HepG2 (cell line): Measurements from ENCODE around the gene RHBDL3.

Experiments
- FOXA1 ChIP-seq, 2 experiments: fragments of 450-650 bp in 1 of 2; sonication (generic) in 1 of 2; formaldehyde crosslinking in 1 of 2; IDR thresholded peaks; 2 replicates each; pipeline versions ENCODE4 v1.4.0 to v1.6.1; 2016 to 2020; ENCODE audit warnings: missing genetic modification reagents in 1 of 2
- GATAD2A ChIP-seq: IDR thresholded peaks from 2 replicates; pipeline ENCODE4 v1.6.1; 2016
- MED1 ChIP-seq: sonication (generic); formaldehyde crosslinking; IDR thresholded peaks from 2 replicates; pipeline ENCODE4 v1.4.0; 2020; ENCODE audit warnings: missing genetic modification reagents
- POLR2A ChIP-seq, 2 experiments: IDR thresholded peaks; 2 replicates each; pipeline ENCODE4 v1.6.1; 2011; ENCODE audit warnings: low read depth in 2 of 2, low read length in 2 of 2, mild to moderate bottlenecking in 1 of 2, moderate library complexity in 1 of 2; ENCODE audit not compliant: insufficient read depth in 1 of 2
- RXRA ChIP-seq: sonication (generic); formaldehyde crosslinking; IDR thresholded peaks from 2 replicates; pipeline ENCODE4 v1.5.1; 2020; ENCODE audit warnings: missing genetic modification reagents
- SMC3 ChIP-seq: IDR thresholded peaks from 2 replicates; pipeline ENCODE4 v1.6.1; 2011; ENCODE audit warnings: low read length, improper control_type of control experiment
- STAT5B ChIP-seq: sonication (generic); formaldehyde crosslinking; IDR thresholded peaks from 2 replicates; pipeline ENCODE4 v1.4.0; 2020; ENCODE audit warnings: missing genetic modification reagents
- ZBTB7A ChIP-seq: sonication (generic); formaldehyde crosslinking; IDR thresholded peaks from 2 replicates; pipeline ENCODE4 v1.8.0; 2022; ENCODE audit warnings: mild to moderate bottlenecking, missing genetic modification reagents
- ZFP41 ChIP-seq: sonication (generic); formaldehyde crosslinking; IDR thresholded peaks from 2 replicates; pipeline ENCODE4 v1.4.0; 2020; ENCODE audit warnings: mild to moderate bottlenecking, missing genetic modification reagents, borderline replicate concordance
- ZFYVE20 ChIP-seq: sonication (generic); formaldehyde crosslinking; IDR thresholded peaks from 2 replicates; pipeline ENCODE4 v1.8.0; 2023; ENCODE audit warnings: low read depth, mild to moderate bottlenecking, moderate library complexity, missing genetic modification reagents, borderline replicate concordance
- ZNF274 ChIP-seq: sonication (generic); formaldehyde crosslinking; IDR thresholded peaks from 2 replicates; pipeline ENCODE4 v1.5.1; 2020; ENCODE audit warnings: mild to moderate bottlenecking, missing genetic modification reagents
- TF ChIP-seq, protein P1 (sequence below): sonication (generic); formaldehyde crosslinking; IDR thresholded peaks from 2 replicates; pipeline ENCODE4 v1.5.0; 2020; ENCODE audit warnings: mild to moderate bottlenecking, missing genetic modification reagents, moderate library complexity
- TF ChIP-seq, protein P2 (sequence below): sonication (generic); formaldehyde crosslinking; IDR thresholded peaks from 2 replicates; pipeline ENCODE4 v1.4.0; 2020; ENCODE audit warnings: mild to moderate bottlenecking, missing genetic modification reagents

DNA sequence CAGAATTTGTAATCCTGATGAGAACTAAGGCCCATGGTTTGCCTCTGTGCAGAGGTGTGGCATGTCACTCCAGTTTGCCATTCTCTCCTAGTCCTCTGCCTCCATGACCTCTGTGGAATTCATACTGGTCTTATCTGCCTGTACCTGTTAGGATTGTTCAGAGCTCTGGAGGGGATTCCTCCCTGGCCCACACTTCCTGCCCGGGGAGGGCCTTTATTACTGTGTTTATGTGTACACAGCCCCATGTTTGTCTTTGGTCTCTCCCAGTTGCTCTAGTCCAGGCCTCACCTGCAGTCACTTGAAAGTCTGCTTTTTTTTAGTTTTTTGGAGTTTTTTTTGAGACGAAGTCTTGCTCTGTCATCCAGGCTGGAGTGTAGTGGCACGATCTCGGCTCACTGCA lies 36.4 kb downstream of the RHBDL3 start:
- no peak; the same call in 1 of the 2 replicates for TF ChIP-seq RXRA (CRISPR knock-in tag)
- no peak for TF ChIP-seq STAT5B (CRISPR knock-in tag)
- no peak for TF ChIP-seq ZFP41 (CRISPR knock-in tag)
- TF ChIP-seq ZNF274: no peak
- TF ChIP-seq MED1 (CRISPR knock-in tag): 0 out of 2 replicates have a peak, but pooled peaks have one; percentile 20
- TF ChIP-seq, protein P1, sequence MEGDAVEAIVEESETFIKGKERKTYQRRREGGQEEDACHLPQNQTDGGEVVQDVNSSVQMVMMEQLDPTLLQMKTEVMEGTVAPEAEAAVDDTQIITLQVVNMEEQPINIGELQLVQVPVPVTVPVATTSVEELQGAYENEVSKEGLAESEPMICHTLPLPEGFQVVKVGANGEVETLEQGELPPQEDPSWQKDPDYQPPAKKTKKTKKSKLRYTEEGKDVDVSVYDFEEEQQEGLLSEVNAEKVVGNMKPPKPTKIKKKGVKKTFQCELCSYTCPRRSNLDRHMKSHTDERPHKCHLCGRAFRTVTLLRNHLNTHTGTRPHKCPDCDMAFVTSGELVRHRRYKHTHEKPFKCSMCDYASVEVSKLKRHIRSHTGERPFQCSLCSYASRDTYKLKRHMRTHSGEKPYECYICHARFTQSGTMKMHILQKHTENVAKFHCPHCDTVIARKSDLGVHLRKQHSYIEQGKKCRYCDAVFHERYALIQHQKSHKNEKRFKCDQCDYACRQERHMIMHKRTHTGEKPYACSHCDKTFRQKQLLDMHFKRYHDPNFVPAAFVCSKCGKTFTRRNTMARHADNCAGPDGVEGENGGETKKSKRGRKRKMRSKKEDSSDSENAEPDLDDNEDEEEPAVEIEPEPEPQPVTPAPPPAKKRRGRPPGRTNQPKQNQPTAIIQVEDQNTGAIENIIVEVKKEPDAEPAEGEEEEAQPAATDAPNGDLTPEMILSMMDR (CRISPR knock-in tag): no peak
- no peak for TF ChIP-seq POLR2A (IDR thresholded peaks at IDR 0.05; ENCODE audit: insufficient read depth in 1 of 2, low read depth in 2 of 2, low read length in 2 of 2)
- TF ChIP-seq FOXA1 (IDR thresholded peaks at IDR 0.05): no peak
- peak; percentile 57 for TF ChIP-seq FOXA1 (CRISPR knock-in tag; IDR thresholded peaks at IDR 0.05)
- TF ChIP-seq GATAD2A (CRISPR knock-in tag): peak; percentile 38; the same call in 1 of the 2 replicates
- TF ChIP-seq ZBTB7A (CRISPR knock-in tag): no peak
- TF ChIP-seq, protein P2, sequence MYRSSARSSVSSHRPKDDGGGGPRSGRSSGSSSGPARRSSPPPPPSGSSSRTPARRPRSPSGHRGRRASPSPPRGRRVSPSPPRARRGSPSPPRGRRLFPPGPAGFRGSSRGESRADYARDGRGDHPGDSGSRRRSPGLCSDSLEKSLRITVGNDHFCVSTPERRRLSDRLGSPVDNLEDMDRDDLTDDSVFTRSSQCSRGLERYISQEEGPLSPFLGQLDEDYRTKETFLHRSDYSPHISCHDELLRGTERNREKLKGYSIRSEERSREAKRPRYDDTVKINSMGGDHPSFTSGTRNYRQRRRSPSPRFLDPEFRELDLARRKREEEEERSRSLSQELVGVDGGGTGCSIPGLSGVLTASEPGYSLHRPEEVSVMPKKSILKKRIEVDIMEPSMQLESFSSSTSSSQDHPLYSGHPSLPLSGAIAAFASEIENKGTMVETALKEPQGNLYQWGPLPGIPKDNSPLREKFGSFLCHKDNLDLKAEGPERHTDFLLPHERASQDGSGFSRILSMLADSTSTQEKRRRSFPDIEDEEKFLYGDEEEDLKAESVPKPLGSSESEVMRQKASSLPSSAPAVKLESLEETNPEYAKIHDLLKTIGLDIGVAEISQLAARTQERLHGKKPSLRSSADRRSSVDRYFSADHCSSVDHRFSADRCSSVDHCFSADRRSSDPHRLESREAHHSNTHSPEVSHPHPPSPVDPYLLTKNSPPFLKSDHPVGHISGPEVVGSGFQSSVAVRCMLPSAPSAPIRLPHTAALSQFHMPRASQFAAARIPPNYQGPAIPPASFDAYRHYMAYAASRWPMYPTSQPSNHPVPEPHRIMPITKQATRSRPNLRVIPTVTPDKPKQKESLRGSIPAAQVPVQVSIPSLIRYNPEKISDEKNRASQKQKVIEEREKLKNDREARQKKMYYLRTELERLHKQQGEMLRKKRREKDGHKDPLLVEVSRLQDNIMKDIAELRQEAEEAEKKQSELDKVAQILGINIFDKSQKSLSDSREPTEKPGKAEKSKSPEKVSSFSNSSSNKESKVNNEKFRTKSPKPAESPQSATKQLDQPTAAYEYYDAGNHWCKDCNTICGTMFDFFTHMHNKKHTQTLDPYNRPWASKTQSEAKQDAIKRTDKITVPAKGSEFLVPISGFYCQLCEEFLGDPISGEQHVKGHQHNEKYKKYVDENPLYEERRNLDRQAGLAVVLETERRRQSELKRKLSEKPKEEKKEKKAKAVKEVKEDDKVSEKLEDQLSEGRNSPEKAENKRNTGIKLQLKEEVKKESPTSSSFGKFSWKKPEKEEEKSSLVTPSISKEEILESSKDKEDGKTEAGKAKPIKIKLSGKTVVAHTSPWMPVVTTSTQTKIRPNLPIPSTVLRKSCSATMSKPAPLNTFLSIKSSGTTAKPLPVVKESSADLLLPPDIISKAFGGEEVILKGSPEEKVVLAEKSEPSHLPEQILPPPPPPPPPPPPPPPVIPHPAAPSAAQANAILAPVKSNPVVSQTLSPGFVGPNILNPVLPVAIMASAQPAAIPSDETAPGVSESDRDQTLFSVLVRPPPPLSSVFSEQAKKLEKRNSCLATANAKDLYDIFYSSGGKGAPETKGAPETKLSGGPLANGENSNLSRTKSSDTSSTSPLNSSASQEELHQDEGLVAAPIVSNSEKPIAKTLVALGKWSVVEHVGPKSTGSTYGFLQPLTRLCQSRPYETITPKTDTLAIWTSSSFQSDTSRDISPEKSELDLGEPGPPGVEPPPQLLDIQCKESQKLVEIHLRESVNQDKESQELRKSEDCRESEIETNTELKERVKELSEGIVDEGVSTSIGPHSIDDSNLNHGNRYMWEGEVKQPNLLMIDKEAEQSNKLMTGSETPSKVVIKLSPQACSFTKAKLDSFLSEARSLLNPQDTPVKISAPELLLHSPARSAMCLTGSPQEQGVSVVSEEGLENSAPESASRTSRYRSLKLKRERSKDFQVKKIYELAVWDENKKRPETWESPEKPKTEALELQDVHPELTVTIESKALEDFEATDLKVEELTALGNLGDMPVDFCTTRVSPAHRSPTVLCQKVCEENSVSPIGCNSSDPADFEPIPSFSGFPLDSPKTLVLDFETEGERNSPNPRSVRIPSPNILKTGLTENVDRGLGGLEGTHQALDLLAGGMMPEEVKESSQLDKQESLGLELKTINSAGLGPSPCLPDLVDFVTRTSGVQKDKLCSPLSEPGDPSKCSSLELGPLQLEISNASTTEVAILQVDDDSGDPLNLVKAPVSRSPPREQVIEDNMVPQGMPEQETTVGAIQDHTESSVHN (CRISPR knock-in tag): no peak
- TF ChIP-seq SMC3: no peak
- no peak for TF ChIP-seq ZFYVE20 (CRISPR knock-in tag)
